CD4-positive, alpha-beta T cell (primary cell): Measurements from ENCODE around the gene ETF1. TPM values are rescaled to one million over a fixed set of nuclear protein-coding genes. Genes with fewer than 3 reads are reported as not detected.

Experiments used
- ATAC-seq: fragments of 200-7000 bp; cut with Tn5 transposase; one replicate; pipeline ENCODE4 v1.10.0; 2022; ENCODE audit warnings: mild to moderate bottlenecking; ENCODE audit not compliant: poor library complexity
- CTCF ChIA-PET: fragments of 350-600 bp; sonication (Branson Sonifier 250); formaldehyde crosslinking; loops from one replicate; lab custom pipeline; 2021; ENCODE audit warnings: antibody characterized with exemption, inconsistent platforms; lab: Charles Lee
- POLR2A ChIA-PET: fragments of 350-600 bp; sonication (Branson Sonifier 250); formaldehyde crosslinking; loops from one replicate; lab custom pipeline; 2021; ENCODE audit warnings: antibody characterized with exemption, inconsistent platforms; lab: Charles Lee
- DNase-seq, 14 experiments: peaks; one replicate each; pipeline ENCODE4 v3.0.0-alpha.2; 2013 to 2020; ENCODE audit warnings: mixed read lengths in 2 of 14
- H3K27ac ChIP-seq, 2 donors: one replicate each; pipeline versions ENCODE4 v1.5.1 to v1.7.0; 2013; ENCODE audit warnings: low read length in 2 of 2, low read depth in 1 of 2, mild to moderate bottlenecking in 1 of 2
- H3K27me3 ChIP-seq, 2 experiments: 1 replicate in 1 of 2; 2 replicates in 1 of 2; pipeline versions ENCODE4 v1.6.1 to v1.7.0; 2013; ENCODE audit warnings: low read length in 2 of 2, control low read depth in 1 of 2, mild to moderate bottlenecking in 1 of 2, moderate library complexity in 1 of 2; ENCODE audit not compliant: insufficient read depth in 2 of 2, control insufficient read depth in 1 of 2
- H3K36me3 ChIP-seq: one replicate; pipeline ENCODE4 v1.6.1; 2013; ENCODE audit warnings: low read length, control low read depth; ENCODE audit not compliant: insufficient read depth
- H3K4me1 ChIP-seq: one replicate; pipeline ENCODE4 v1.6.1; 2013; ENCODE audit warnings: low read length, control low read depth; ENCODE audit not compliant: insufficient read depth
- H3K4me3 ChIP-seq: one replicate; pipeline ENCODE4 v1.5.1; 2013; ENCODE audit warnings: mild to moderate bottlenecking, low read length, moderate library complexity
- H3K9me3 ChIP-seq, 2 experiments: 1 replicate in 1 of 2; 2 replicates in 1 of 2; pipeline versions ENCODE4 v1.6.1 to v1.7.0; 2013; ENCODE audit warnings: low read length in 2 of 2, mild to moderate bottlenecking in 2 of 2, control low read depth in 1 of 2, moderate library complexity in 1 of 2; ENCODE audit not compliant: control insufficient read depth in 1 of 2, insufficient read depth in 1 of 2
- H3K27ac Mint-ChIP-seq: one replicate; pipeline ENCODE4 v1.8.0; 2020; ENCODE audit warnings: mixed read lengths
- H3K27me3 Mint-ChIP-seq: one replicate; pipeline ENCODE4 v1.8.0; 2021; ENCODE audit warnings: mixed read lengths
- H3K36me3 Mint-ChIP-seq: one replicate; pipeline ENCODE4 v1.8.0; 2021; ENCODE audit warnings: low read depth, mixed read lengths
- H3K4me1 Mint-ChIP-seq: one replicate; pipeline ENCODE4 v1.8.0; 2021; ENCODE audit warnings: low read depth, mixed read lengths
- H3K4me3 Mint-ChIP-seq: one replicate; pipeline ENCODE4 v1.8.0; 2020; ENCODE audit warnings: mild to moderate bottlenecking, mixed read lengths
- H3K9me3 Mint-ChIP-seq: one replicate; pipeline ENCODE4 v1.8.0; 2020; ENCODE audit warnings: mixed read lengths
- CTCF ChIP-seq: fragments of 200-600 bp; IDR thresholded peaks from one replicate; pipeline ENCODE4 v1.8.0; 2022; ENCODE audit warnings: antibody characterized with exemption, mild to moderate bottlenecking
- intact Hi-C, 2 experiments: fragments of 100-400 bp; cut with DNase I in 1 of 2; cut with micrococcal nuclease in 1 of 2; formaldehyde crosslinking; loops; one replicate each; pipeline versions ENCODE4 v1.15.1 to v1.9.0; 2023 to 2025; cut with DNase I, micrococcal nuclease
- total RNA-seq, 174 experiments: library from RNA in 2 of 174; stranded (reverse) in 2 of 174; gene quantifications; one replicate each; pipeline ENCODE4 v1.2.3 and lab custom pipeline; 2021 to 2026

The ETF1 gene
- total RNA-seq, 2 experiments from 2014 or later, result 178 to 187 TPM

GRCh38 chr5:138549414-138549813 is 6.4 kb upstream of the ETF1 start:
- no peaks in the 10 kb centered on the region for H3K9me3 Mint-ChIP-seq
- ATAC-seq, result no peak
- H3K4me3 Mint-ChIP-seq, result no peak overlapping the region
- POLR2A ChIA-PET, result interaction anchor here (0.9 kb wide), 1 partner anchor 26 kb away, joined by 3 read pairs; no protein-coding TSS in a partner anchor
- no peak overlapping the region for H3K27ac Mint-ChIP-seq
- H3K27me3 Mint-ChIP-seq, result no peaks in the 10 kb centered on the region
- H3K4me1 Mint-ChIP-seq, result peaks cover 50% of the 10 kb centered on the region
- CTCF ChIA-PET, result interaction anchor here (1.4 to 2.4 kb wide), 3 partner anchors 26 to 197 kb away, joined by 3 to 13 read pairs (median 11); partner anchors contain the start of gene HSPA9
- Histone ChIP-seq H3K4me3 (no peak overlapping the region), H3K9me3 (no peaks in the 10 kb centered on the region), H3K27ac (no peak overlapping the region), H3K4me1 (peaks cover 38% of the 10 kb centered on the region), H3K27me3 (no peaks in the 10 kb centered on the region), H3K36me3 (peaks cover 16% of the 10 kb centered on the region)
- intact Hi-C loops, result loop anchor here (10.0 kb wide), 4 partner anchors 55 to 645 kb away; partner anchors contain the start of genes CDC23 (in 1 of the 2) and SIL1 (in 1 of the 2)
- peaks cover 35% of the 10 kb centered on the region for H3K36me3 Mint-ChIP-seq
- no peak for TF ChIP-seq CTCF
- no peak for DNase-seq

- POLR2A ChIA-PET, result interaction anchor here (2.4 kb wide), 1 partner anchor 29 kb away, joined by 15 read pairs; the partner anchor contains the start of gene HSPA9
- no peak overlapping the region for H3K27ac ChIP-seq
- DNase-seq, result no peak
- no peaks in the 10 kb centered on the region for H3K9me3 ChIP-seq
- Mint-ChIP-seq H3K27ac (peak overlapping the region; percentile 65), H3K27me3 (no peaks in the 10 kb centered on the region), H3K36me3 (peaks cover 49% of the 10 kb centered on the region), H3K4me1 (peaks cover 73% of the 10 kb centered on the region), H3K9me3 (no peaks in the 10 kb centered on the region), H3K4me3 (peak overlapping the region; percentile 48)
- TF ChIP-seq CTCF, result no peak
- intact Hi-C loops, result loop anchor here (2.0 to 10.0 kb wide), 5 partner anchors 51 to 649 kb away; partner anchors contain the start of genes CDC23 (in 1 of the 2) and SIL1 (in 1 of the 2)
- peaks cover 60% of the 10 kb centered on the region for H3K4me1 ChIP-seq
- CTCF ChIA-PET, result no interaction called here
- ATAC-seq, result no peak
- H3K4me3 ChIP-seq, result no peak overlapping the region
- peaks cover 6% of the 10 kb centered on the region for H3K36me3 ChIP-seq
- H3K27me3 ChIP-seq, result no peaks in the 10 kb centered on the region
Measured at GRCh38 chr5:138545919-138546562, 3.0 kb upstream of the ETF1 start.

- no peak for TF ChIP-seq CTCF
- Histone ChIP-seq H3K27ac (peak overlapping the region; percentile 99 to 100), H3K4me1 (peaks cover 60% of the 10 kb centered on the region), H3K36me3 (peaks cover 16% of the 10 kb centered on the region), H3K9me3 (no peaks in the 10 kb centered on the region), H3K27me3 (no peaks in the 10 kb centered on the region), H3K4me3 (peak overlapping the region; percentile 95)
- CTCF ChIA-PET, result interaction anchor here (1.2 to 3.3 kb wide), 3 partner anchors 40 to 192 kb away, joined by 3 to 16 read pairs (median 15); partner anchors contain the start of genes EGR1 and KDM3B
- Mint-ChIP-seq H3K4me3 (peak overlapping the region; percentile 99), H3K27me3 (no peaks in the 10 kb centered on the region), H3K27ac (peak overlapping the region; percentile 99), H3K9me3 (no peaks in the 10 kb centered on the region), H3K4me1 (peaks cover 86% of the 10 kb centered on the region), H3K36me3 (peaks cover 63% of the 10 kb centered on the region)
- POLR2A ChIA-PET, result interaction anchor here (0.9 to 4.3 kb wide), 18 partner anchors 8 to 1857 kb away, joined by 3 to 152 read pairs (median 12); partner anchors contain the start of genes ANKHD1, CDC25C, EGR1 and FAM53C
- DNase-seq, result peak in 3 of 14 experiments; percentile 9 to 47 (median 46)
- ATAC-seq, result no peak
- intact Hi-C loops, result loop anchor here (2.0 to 10.0 kb wide), 6 partner anchors 50 to 650 kb away; partner anchors contain the start of genes KDM3B (in 2 of the 2), CDC23 (in 1 of the 2) and SIL1 (in 1 of the 2)
Measured at GRCh38 chr5:138544181-138545134, 1.4 kb upstream of the ETF1 start.
